ENCODE measurements around the gene QSOX2. TPM values are rescaled to one million over a fixed set of nuclear protein-coding genes. Genes with fewer than 3 reads are reported as not detected.

Gene QSOX2
- total RNA-seq, 1 experiment from 2014 or later = 34.6 TPM

DNA sequence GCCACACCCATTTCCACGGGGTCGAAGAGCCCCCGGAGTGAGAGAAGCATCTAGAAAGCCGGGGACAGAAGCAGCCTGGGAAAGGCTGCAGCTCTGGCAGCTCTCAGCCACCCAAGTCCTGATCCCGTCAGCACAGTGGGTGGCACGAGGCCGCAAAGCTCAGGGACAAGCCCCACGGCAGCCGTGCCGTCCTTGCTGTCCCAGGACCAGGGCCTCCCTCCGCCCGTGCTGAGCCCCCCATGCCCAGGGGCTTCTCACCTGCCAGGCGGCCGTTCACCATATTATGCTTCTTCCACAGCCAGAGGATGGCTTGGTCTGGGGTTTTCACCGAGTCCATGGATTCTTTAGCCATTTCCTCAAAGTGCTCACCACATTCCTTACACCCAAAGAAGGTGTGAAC is 34.6 kb downstream of the QSOX2 start:
- Histone ChIP-seq H3K36me3 (ENCODE audit: control insufficient read depth in 1 of 2, insufficient read depth in 2 of 2, low read length in 2 of 2) (peaks cover 21 to 35% of the 10 kb centered on the region in 2 experiments; a peak in 3 of 4 replicates), H4K20me1 (ENCODE audit: insufficient read depth) (no peaks in the 10 kb centered on the region), H3K79me2 (ENCODE audit: insufficient read depth, low read length) (no peaks in the 10 kb centered on the region), H3K4me1 (ENCODE audit: control insufficient read depth in 1 of 2, insufficient read depth in 2 of 2, low read length in 2 of 2) (no peaks in the 10 kb centered on the region), H3K4me2 (ENCODE audit: low read length) (no peak overlapping the region), H2AFZ (ENCODE audit: low read depth, low read length, poor library complexity, severe bottlenecking) (no peak overlapping the region), H3K9ac (ENCODE audit: low read length) (no peak overlapping the region), H3K9me2 (ENCODE audit: insufficient read depth) (no peaks in the 10 kb centered on the region), H3K9me3 (ENCODE audit: control insufficient read depth in 1 of 2, insufficient read depth in 1 of 2, low read depth in 1 of 2, low read length in 2 of 2) (no peaks in the 10 kb centered on the region), H3K27ac (ENCODE audit: low read depth, low read length) (no peak overlapping the region), H3K4me3 (replicated peaks in 1 of 2; ENCODE audit: low read depth in 1 of 2, low read length in 2 of 2) (no peak overlapping the region), H3K27me3 (ENCODE audit: insufficient read depth, low read length) (no peaks in the 10 kb centered on the region)
- no TSS peak for BruUV-seq (replicated peaks)
- ChIA-PET CTCF (no interaction called here), POLR2A (no interaction called here), RAD21 (ENCODE audit: low non-redundant PET in 1 of 2, low total read pairs in 2 of 2, uncharacterized antibody in 2 of 2, unreplicated experiment in 2 of 2) (no interaction called here)
- intact Hi-C loops (cut with micrococcal nuclease) = no loop called here
- no peak for ATAC-seq
- TF ChIP-seq, protein P1, sequence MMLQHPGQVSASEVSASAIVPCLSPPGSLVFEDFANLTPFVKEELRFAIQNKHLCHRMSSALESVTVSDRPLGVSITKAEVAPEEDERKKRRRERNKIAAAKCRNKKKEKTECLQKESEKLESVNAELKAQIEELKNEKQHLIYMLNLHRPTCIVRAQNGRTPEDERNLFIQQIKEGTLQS (IDR thresholded peaks at IDR 0.05) = no peak
- no peak for TF ChIP-seq RAD21 (IDR thresholded peaks at IDR 0.05; ENCODE audit: low read depth)
- DNase-seq (ENCODE audit: low read depth, low spot score) = no peak

DNA sequence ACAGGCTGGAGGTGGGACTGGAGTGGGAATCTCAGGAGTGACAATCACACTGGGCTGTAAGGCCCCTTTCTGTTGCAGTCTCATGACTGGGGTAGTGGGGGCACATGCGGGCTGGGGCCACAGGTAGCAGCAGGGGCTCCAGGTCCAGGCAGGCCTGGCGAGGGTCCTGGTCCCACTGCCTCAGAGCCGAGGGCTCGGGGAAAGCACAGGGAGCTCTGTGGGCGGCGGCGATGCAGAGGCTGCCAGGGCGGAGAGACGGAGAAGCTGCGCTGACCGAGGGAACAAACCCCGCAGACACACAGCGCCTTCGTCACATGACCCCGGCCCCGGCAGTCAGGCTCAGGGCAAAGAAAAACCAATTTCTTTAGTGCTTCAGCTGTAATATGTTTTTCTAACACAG is 35.3 kb downstream of the QSOX2 start:
- peaks cover 21 to 35% of the 10 kb centered on the region in 2 experiments; a peak in 3 of 4 replicates for H3K36me3 ChIP-seq (ENCODE audit: control insufficient read depth in 1 of 2, insufficient read depth in 2 of 2, low read length in 2 of 2)

More for the DNA sequence above, 35.3 kb downstream of the QSOX2 start:
- Histone ChIP-seq H4K20me1 (ENCODE audit: insufficient read depth) (no peaks in the 10 kb centered on the region), H3K4me2 (ENCODE audit: low read length) (no peak overlapping the region), H3K27ac (ENCODE audit: low read depth, low read length) (no peak overlapping the region), H3K9me2 (ENCODE audit: insufficient read depth) (no peaks in the 10 kb centered on the region), H3K4me1 (ENCODE audit: control insufficient read depth in 1 of 2, insufficient read depth in 2 of 2, low read length in 2 of 2) (no peaks in the 10 kb centered on the region), H3K9ac (ENCODE audit: low read length) (no peak overlapping the region), H3K27me3 (ENCODE audit: insufficient read depth, low read length) (no peaks in the 10 kb centered on the region), H3K9me3 (ENCODE audit: control insufficient read depth in 1 of 2, insufficient read depth in 1 of 2, low read depth in 1 of 2, low read length in 2 of 2) (no peaks in the 10 kb centered on the region), H3K4me3 (replicated peaks in 1 of 2; ENCODE audit: low read depth in 1 of 2, low read length in 2 of 2) (no peak overlapping the region), H2AFZ (ENCODE audit: low read depth, low read length, poor library complexity, severe bottlenecking) (no peak overlapping the region), H3K79me2 (ENCODE audit: insufficient read depth, low read length) (no peaks in the 10 kb centered on the region)
- no TSS peak for BruUV-seq (replicated peaks)
- TF ChIP-seq, protein P1 (IDR thresholded peaks at IDR 0.05) = no peak
- no peak for TF ChIP-seq YY1 (IDR thresholded peaks at IDR 0.05; ENCODE audit: extremely low read depth, insufficient replicate concordance, low read depth, low read length)
- TF ChIP-seq ZNF274 (IDR thresholded peaks at IDR 0.05; ENCODE audit: low read depth, low read length) = no peak
- TF ChIP-seq, protein P2, sequence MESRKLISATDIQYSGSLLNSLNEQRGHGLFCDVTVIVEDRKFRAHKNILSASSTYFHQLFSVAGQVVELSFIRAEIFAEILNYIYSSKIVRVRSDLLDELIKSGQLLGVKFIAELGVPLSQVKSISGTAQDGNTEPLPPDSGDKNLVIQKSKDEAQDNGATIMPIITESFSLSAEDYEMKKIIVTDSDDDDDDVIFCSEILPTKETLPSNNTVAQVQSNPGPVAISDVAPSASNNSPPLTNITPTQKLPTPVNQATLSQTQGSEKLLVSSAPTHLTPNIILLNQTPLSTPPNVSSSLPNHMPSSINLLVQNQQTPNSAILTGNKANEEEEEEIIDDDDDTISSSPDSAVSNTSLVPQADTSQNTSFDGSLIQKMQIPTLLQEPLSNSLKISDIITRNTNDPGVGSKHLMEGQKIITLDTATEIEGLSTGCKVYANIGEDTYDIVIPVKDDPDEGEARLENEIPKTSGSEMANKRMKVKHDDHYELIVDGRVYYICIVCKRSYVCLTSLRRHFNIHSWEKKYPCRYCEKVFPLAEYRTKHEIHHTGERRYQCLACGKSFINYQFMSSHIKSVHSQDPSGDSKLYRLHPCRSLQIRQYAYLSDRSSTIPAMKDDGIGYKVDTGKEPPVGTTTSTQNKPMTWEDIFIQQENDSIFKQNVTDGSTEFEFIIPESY (IDR thresholded peaks at IDR 0.05; ENCODE audit: extremely low read depth, insufficient replicate concordance, low read length) = no peak
- TF ChIP-seq SP1 (IDR thresholded peaks at IDR 0.05; ENCODE audit: low read depth) = no peak
- no peak for TF ChIP-seq SRF (IDR thresholded peaks at IDR 0.05; ENCODE audit: low read depth)
- TF ChIP-seq, protein P3, sequence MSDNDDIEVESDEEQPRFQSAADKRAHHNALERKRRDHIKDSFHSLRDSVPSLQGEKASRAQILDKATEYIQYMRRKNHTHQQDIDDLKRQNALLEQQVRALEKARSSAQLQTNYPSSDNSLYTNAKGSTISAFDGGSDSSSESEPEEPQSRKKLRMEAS (IDR thresholded peaks at IDR 0.05) = no peak
- TF ChIP-seq CEBPB (IDR thresholded peaks at IDR 0.05; ENCODE audit: low read depth) = no peak
- no peak for TF ChIP-seq EZH2 (IDR thresholded peaks at IDR 0.05)
- TF ChIP-seq, protein P4, sequence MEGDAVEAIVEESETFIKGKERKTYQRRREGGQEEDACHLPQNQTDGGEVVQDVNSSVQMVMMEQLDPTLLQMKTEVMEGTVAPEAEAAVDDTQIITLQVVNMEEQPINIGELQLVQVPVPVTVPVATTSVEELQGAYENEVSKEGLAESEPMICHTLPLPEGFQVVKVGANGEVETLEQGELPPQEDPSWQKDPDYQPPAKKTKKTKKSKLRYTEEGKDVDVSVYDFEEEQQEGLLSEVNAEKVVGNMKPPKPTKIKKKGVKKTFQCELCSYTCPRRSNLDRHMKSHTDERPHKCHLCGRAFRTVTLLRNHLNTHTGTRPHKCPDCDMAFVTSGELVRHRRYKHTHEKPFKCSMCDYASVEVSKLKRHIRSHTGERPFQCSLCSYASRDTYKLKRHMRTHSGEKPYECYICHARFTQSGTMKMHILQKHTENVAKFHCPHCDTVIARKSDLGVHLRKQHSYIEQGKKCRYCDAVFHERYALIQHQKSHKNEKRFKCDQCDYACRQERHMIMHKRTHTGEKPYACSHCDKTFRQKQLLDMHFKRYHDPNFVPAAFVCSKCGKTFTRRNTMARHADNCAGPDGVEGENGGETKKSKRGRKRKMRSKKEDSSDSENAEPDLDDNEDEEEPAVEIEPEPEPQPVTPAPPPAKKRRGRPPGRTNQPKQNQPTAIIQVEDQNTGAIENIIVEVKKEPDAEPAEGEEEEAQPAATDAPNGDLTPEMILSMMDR (IDR thresholded peaks at IDR 0.05 in 2 of 3, conservative IDR thresholded peaks at IDR 0.05 in 1 of 3; ENCODE audit: borderline replicate concordance in 1 of 3, insufficient read depth in 1 of 3, low read depth in 2 of 3, low read length in 2 of 3) = no peak
- no peak for TF ChIP-seq SIN3A (IDR thresholded peaks at IDR 0.05; ENCODE audit: low read depth)
- TF ChIP-seq CBX3 (IDR thresholded peaks at IDR 0.05; ENCODE audit: low read depth) = no peak
- intact Hi-C loops (cut with micrococcal nuclease) = no loop called here
- ATAC-seq = no peak
- CTCF ChIA-PET = no interaction called here
- RAD21 ChIA-PET (ENCODE audit: low non-redundant PET in 1 of 2, low total read pairs in 2 of 2, uncharacterized antibody in 2 of 2, unreplicated experiment in 2 of 2) = no interaction called here
- POLR2A ChIA-PET = no interaction called here
- DNase-seq (ENCODE audit: low read depth, low spot score) = no peak
